ENCODE results near the gene NOL3.
"Not testable (repeated sequence)": the region's sequence is repeated elsewhere in the genome, so short reads cannot be mapped to it uniquely, and the experiment has no call there.

NOL3 gene

GRCh38 chr16:67170168-67170948, at the start of gene NOL3:
Gene NOL3 (plus strand): TSS chr16:67170538.
- ATAC-seq = peak; percentile 10 to 13

GRCh38 chr16:67122799-67123198, 47.5 kb upstream of the NOL3 start:
- not testable (repeated sequence) for ATAC-seq

GRCh38 chr16:67128417-67128816, 41.9 kb upstream of the NOL3 start:
- ATAC-seq = no peak

- ATAC-seq = no peak
These were observed 41.5 kb upstream of the NOL3 start for GRCh38 chr16:67128887-67129286.

- ATAC-seq = no peak
These were observed 40.9 kb upstream of the NOL3 start for GRCh38 chr16:67129422-67129821.

GRCh38 chr16:67137605-67138004, 32.7 kb upstream of the NOL3 start:
- ATAC-seq = no peak

GRCh38 chr16:67141391-67141790, 28.9 kb upstream of the NOL3 start:
- no peak for ATAC-seq

GRCh38 chr16:67142342-67142741, 28.0 kb upstream of the NOL3 start:
- ATAC-seq = no peak

- ATAC-seq = no peak
These were observed 25.4 kb upstream of the NOL3 start for GRCh38 chr16:67144943-67145342.

GRCh38 chr16:67145746-67146145, 24.6 kb upstream of the NOL3 start:
- no peak for ATAC-seq

GRCh38 chr16:67146523-67147357, 23.6 kb upstream of the NOL3 start:
- ATAC-seq = no peak

- ATAC-seq = no peak
These were observed 22.7 kb upstream of the NOL3 start for GRCh38 chr16:67147437-67148140.

GRCh38 chr16:67148221-67148620, 22.1 kb upstream of the NOL3 start:
- no peak for ATAC-seq

- no peak for ATAC-seq
These were observed 21.6 kb upstream of the NOL3 start for GRCh38 chr16:67148656-67149275.

- ATAC-seq = no peak
These were observed 20.9 kb upstream of the NOL3 start for GRCh38 chr16:67149276-67150046.

GRCh38 chr16:67150047-67150832, 20.1 kb upstream of the NOL3 start:
- ATAC-seq = peak; percentile 69 to 74

GRCh38 chr16:67150833-67151396, 19.4 kb upstream of the NOL3 start, which contains the start of gene B3GNT9:
Gene B3GNT9 (minus strand): TSS chr16:67150998. CDS start chr16:67150485, 513 bp downstream.
- ATAC-seq = no peak

- ATAC-seq = no peak
These were observed 18.8 kb upstream of the NOL3 start for GRCh38 chr16:67151431-67152097.

GRCh38 chr16:67154578-67155294, 15.6 kb upstream of the NOL3 start:
- no peak for ATAC-seq

Measured in activated CD4-positive, CD25-positive, alpha-beta regulatory T cell treated with anti-CD3 and anti-CD28 coated beads, Interleukin-2, amount 50 U/mL, for 24 hours (primary cell).